ENCODE results near the gene ZBED6.
A peak's percentile ranks its signal among the peaks of the same experiment; 100 is the strongest.
"Not testable (repeated sequence)": the region's sequence is repeated elsewhere in the genome, so short reads cannot be mapped to it uniquely, and the experiment has no call there.

Gene ZBED6

DNA sequence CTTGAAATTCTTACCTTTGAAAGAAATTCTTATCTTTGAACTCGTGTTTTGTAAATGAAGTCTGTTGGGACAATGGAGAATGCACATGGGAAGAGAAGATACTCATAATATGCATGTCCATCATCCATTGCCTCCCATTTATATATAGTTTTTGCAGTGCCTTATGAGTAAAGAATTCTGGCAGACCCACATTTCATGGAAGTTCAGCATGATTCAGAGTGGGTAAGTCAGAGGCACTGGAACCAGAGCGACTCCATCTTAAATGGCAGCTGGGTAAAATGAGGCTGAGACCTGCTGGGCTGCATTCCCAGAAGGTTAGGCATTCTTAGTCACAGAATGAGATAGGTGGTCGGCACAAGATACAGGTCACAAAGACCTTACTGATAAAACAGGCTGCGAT is 16.6 kb upstream of the ZBED6 start:
- DNase-seq, result no peak

GRCh38 chr1:203781962-203782361 is 13.5 kb upstream of the ZBED6 start:
- no peak for DNase-seq

- no peak for DNase-seq
These were observed 5.5 kb upstream of the ZBED6 start for GRCh38 chr1:203789966-203790365.

DNA sequence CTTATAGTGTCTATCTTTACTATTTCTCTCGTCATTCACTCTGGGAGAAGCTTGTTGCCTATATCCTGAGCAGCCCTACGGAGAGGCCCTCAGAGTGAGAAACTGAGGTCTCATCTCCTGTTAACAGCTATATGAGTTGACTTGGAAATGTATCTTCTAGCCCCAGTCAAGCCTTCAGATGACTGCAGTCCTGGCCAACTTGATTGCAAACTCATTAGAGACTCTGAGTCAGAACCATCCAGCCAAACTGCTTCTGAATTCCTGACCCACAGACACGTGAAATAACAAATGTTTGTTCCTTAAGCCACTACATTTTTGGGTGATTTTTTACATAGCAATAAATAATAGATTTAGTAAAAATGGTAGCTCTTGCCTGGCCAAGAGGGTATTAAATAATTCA is 3.9 kb upstream of the ZBED6 start:
- no peak for DNase-seq

- DNase-seq, result no peak
These were observed 2.9 kb upstream of the ZBED6 start for GRCh38 chr1:203792486-203792885.

DNA sequence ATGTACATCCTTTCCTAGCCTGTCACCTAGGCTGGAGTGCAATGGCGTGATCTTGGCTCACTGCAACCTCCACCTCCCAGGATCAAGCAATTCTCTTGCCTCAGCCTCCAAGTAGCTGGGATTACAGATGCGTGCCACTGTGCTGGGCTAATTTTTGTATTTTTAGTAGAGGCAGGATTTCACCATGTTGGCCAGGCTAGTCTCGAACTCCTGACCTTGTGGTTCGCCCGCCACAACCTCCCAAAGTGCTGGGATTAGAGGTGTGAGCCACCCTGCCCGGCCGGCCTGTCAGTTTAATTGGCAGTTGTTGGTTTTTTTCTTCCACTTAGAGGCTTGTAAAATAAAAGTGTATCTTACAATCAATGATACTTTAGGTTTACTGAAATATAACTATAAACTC is 1.9 kb upstream of the ZBED6 start:
- DNase-seq, result not testable (repeated sequence)

GRCh38 chr1:203794764-203795440 is 521 bp upstream of the ZBED6 start:
- peak in 1 of 51 donors; percentile 1 for DNase-seq

- peak in 9 of 51 donors; percentile 27 to 64 (median 47) for DNase-seq
These were observed 798 bp downstream of the ZBED6 start for GRCh38 chr1:203796236-203796605.

GRCh38 chr1:203797216-203797615 is 1.8 kb downstream of the ZBED6 start:
- no peak for DNase-seq

DNA sequence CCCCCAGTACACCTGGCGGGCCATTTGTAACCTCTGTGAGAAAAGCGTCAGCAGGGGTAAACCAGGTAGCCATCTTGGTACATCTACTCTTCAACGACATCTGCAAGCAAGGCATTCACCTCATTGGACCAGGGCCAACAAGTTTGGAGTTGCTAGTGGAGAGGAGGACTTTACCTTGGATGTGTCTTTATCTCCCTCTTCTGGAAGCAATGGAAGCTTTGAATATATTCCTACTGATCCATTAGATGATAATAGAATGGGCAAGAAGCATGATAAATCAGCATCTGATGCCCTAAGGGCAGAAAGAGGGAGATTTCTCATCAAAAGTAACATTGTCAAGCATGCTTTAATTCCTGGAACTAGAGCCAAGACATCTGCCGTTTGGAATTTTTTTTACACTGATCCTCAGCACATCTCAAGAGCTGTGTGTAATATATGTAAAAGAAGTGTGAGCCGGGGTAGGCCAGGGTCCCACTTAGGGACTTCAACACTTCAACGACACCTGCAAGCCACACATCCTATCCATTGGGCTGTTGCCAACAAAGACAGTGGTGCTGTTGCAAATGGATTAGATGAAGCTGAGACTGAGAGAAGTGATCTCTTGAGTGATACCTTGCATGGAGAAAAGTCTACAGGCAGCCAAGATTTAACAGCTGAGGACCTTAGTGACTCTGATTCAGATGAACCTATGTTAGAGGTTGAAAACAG is 2.7 kb downstream of the ZBED6 start:
- no peak for DNase-seq

DNA sequence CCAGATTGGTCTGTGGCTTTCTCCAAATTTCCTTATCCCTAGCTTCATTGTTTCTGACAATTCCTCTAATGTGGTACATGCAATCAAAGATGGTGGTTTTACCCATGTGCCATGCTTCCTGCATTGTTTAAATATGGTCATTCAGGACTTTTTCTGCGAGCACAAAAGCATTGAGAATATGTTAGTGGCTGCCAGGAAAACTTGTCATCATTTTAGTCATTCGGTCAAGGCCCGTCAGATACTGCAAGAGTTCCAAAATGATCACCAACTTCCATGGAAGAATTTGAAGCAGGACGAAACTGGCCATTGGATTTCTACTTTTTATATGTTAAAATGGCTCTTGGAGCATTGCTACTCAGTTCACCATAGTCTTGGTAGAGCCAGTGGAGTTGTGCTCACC is 3.7 kb downstream of the ZBED6 start:
- DNase-seq, result no peak

DNA sequence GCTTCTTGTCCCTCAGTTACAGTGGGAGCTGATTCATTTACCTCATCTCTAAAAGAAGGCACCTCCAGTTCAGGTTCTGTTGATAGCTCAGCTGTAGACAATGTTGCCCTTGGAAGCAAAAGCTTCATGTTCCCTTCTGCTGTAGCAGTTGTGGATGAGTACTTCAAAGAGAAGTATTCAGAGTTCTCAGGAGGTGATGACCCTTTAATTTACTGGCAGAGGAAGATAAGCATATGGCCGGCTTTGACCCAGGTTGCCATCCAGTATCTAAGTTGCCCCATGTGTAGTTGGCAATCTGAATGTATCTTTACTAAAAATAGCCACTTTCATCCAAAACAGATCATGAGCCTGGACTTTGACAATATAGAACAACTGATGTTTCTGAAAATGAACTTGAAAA is 4.5 kb downstream of the ZBED6 start:
- no peak for DNase-seq

DNA sequence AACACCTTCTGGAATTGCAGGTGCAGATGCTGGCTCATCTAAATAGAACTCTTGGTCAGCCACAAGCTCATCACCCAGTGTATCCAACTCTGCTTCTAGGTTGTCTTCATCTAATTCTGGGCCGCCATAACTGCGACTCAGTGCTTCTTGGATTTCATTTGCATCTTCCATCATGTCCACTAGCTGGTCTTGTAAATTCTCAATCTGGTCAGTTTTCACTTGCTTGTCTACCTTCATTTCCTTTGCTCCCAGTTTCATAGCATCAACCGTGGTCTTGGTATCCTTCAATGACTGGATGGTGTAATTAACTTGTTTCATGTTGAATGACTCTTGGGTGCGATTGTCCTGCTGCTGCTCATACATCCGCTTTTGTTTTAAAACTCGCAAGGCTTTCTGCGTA is 10.3 kb downstream of the ZBED6 start:
- DNase-seq, result no peak

GRCh38 chr1:203807196-203807595 is 11.8 kb downstream of the ZBED6 start:
- DNase-seq, result no peak

GRCh38 chr1:203813581-203814341 is 18.3 kb downstream of the ZBED6 start:
- no peak for DNase-seq

GRCh38 chr1:203818399-203818798 is 23.0 kb downstream of the ZBED6 start:
- no peak for DNase-seq

GRCh38 chr1:203823306-203823705 is 27.9 kb downstream of the ZBED6 start:
- no peak for DNase-seq

DNA sequence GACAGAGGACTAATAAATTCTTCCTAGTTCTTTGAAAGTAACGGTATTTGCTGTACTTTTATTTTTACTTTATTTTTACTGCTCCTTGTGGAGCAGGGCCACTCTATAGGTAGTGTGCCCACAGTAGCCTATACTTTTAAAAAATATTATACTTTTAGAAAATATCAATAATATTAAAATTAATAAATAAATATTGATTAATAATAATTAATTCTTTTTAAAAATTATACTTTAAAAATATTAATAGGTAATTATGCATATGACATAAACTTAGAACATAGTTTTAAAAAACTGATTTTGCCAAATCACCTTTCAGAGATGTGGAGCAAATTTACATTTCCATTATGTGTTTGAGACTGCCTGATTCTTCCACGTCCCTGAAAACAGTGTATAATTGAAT is 30.8 kb downstream of the ZBED6 start:
- no peak for DNase-seq

DNA sequence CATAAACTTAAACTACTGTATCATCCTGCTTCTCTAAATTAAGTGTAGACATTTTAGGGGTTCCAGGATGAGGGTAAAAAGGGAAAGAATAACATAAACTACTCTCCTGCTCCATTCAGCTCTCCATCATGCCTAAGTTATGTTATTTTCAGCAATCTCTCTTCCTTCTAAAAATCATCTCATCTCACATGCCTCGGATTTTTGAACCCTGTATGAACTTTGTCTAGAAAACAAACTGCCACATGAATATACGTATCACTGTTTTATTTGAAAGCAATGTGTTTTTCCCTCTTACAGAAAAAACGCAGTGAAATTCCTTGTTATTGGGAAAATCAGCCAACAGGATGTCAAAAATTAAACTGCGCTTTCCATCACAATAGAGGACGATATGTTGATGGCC is 32.6 kb downstream of the ZBED6 start:
- DNase-seq, result no peak

DNA sequence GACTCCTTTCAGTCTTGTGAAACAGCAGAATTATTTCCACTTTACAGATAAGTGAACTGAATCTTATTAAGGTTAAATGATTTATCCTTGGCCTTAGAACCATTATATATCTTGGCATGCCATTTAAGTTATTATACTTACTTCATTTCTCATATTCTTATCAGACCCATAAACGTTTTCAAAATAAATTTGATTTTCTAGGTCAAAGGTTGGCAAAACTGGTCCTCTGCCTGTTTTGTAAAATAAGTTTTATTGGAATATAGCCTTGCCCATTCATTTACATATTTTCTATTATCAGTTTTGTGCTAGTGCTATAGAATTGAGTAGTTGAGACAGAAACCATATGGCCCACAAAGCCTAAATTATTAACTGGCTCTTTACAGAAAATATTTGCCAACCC is 33.1 kb downstream of the ZBED6 start:
- DNase-seq, result no peak

DNA sequence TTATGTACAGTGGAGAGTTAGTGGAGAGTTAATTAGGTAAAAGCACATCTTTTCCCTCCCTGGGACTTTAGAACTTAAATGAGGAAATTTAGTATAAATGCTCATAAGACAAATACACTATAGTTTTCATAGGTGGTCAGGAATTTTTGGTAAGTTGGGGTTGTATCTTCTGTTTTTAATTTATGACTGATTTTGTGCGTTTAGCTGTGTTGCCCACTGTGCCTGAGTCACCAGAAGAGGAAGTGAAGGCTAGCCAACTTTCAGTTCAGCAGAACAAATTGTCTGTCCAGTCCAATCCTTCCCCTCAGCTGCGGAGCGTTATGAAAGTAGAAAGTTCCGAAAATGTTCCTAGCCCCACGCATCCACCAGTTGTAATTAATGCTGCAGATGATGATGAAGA is 33.8 kb downstream of the ZBED6 start:
- not testable (repeated sequence) for DNase-seq

- no peak for DNase-seq
These were observed 40.1 kb downstream of the ZBED6 start for GRCh38 chr1:203835476-203835875.

DNA sequence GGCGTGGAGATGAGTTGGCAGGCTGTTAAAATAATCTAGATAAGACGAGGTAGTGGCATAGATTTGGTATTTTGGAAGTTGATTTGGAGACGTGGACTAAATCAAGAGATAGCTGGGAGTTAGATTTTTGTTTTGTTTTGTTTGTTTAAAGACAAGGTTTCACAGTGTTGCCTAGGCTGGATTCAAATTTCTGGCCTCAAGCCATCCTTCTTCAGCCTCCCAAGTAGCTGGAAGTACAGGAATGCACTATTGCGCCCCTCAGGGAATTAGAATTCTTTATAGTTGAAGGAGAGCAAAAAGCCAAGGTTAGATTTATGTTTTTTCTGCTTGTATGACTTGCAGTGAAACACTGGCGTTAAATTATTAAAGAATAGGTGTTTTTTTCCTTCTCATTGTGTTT is 43.7 kb downstream of the ZBED6 start:
- no peak for DNase-seq
